ENCODE results near the gene HIVEP3. TPM values are rescaled to one million over a fixed set of nuclear protein-coding genes. Genes with fewer than 3 reads are reported as not detected.
A peak's percentile ranks its signal among the peaks of the same experiment; 100 is the strongest.

HIVEP3 gene
- total RNA-seq, 4 donors from 2014 or later = 4.6 to 8.3 (median 6.5) TPM

DNA sequence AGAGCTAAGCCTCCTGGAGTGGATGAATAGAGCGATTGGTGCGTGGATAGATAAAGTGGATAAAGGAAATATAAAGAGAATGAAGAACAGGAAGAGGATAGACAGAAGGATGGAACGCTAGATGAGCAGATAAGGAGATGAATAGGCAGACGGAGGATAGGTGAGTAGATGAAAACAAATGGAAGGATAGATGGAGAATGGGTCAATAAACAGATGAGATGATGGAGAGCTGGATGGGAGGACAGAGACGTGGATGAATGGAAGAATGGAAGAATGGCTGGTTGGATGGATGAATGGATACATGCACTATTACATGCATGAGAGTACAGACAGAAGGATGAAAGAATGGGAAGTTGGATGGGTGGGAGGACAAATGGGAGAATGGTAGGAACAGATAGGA is 399.1 kb downstream of the HIVEP3 start:
- Histone ChIP-seq H3K27ac (no peak overlapping the region), H3K27me3 (no peaks in the 10 kb centered on the region), H3K36me3 (no peaks in the 10 kb centered on the region), H3K9me3 (no peaks in the 10 kb centered on the region), H3K4me1 (peaks cover 3 to 17% (median 9%) of the 10 kb centered on the region in 4 donors), H3K4me3 (no peak overlapping the region)
- DNase-seq = no peak
- TF ChIP-seq CTCF (IDR thresholded peaks at IDR 0.05) = no peak
- no peak for TF ChIP-seq POLR2A (IDR thresholded peaks at IDR 0.05)

- Histone ChIP-seq H3K4me1 (peaks cover 6 to 20% (median 9%) of the 10 kb centered on the region in 4 donors), H3K4me3 (no peak overlapping the region), H3K27ac (no peak overlapping the region), H3K36me3 (no peaks in the 10 kb centered on the region), H3K27me3 (no peaks in the 10 kb centered on the region), H3K9me3 (no peaks in the 10 kb centered on the region)
- TF ChIP-seq POLR2A (IDR thresholded peaks at IDR 0.05) (no peak), CTCF (IDR thresholded peaks at IDR 0.05) (no peak)
- no peak for DNase-seq
Measured at GRCh38 chr1:41518471-41518870, 400.3 kb downstream of the HIVEP3 start.

GRCh38 chr1:41517062-41517438 is 401.7 kb downstream of the HIVEP3 start:
- H3K36me3 ChIP-seq = no peaks in the 10 kb centered on the region
- TF ChIP-seq POLR2A (IDR thresholded peaks at IDR 0.05) (no peak), CTCF (IDR thresholded peaks at IDR 0.05) (no peak)
- H3K4me3 ChIP-seq = no peak overlapping the region
- no peak overlapping the region for H3K27ac ChIP-seq
- DNase-seq = no peak
- H3K27me3 ChIP-seq = no peaks in the 10 kb centered on the region
- H3K4me1 ChIP-seq = peaks cover 6 to 20% (median 9%) of the 10 kb centered on the region in 4 donors
- no peaks in the 10 kb centered on the region for H3K9me3 ChIP-seq

- peak in 5 of 6 experiments; percentile 75 to 95 (median 90) for TF ChIP-seq CTCF (IDR thresholded peaks at IDR 0.05)
- no peak for TF ChIP-seq POLR2A (IDR thresholded peaks at IDR 0.05)
- H3K36me3 ChIP-seq = no peaks in the 10 kb centered on the region
- H3K27ac ChIP-seq = peak overlapping the region in 3 of 4 donors; percentile 25 to 92 (median 67)
- peaks cover 6 to 20% (median 9%) of the 10 kb centered on the region in 4 donors for H3K4me1 ChIP-seq
- H3K27me3 ChIP-seq = no peaks in the 10 kb centered on the region
- peak overlapping the region; percentile 21 to 47 (median 41) for H3K4me3 ChIP-seq
- no peaks in the 10 kb centered on the region for H3K9me3 ChIP-seq
- DNase-seq = peak; percentile 56 to 95 (median 93)
Measured at GRCh38 chr1:41516168-41517061, 402.3 kb downstream of the HIVEP3 start.

DNA sequence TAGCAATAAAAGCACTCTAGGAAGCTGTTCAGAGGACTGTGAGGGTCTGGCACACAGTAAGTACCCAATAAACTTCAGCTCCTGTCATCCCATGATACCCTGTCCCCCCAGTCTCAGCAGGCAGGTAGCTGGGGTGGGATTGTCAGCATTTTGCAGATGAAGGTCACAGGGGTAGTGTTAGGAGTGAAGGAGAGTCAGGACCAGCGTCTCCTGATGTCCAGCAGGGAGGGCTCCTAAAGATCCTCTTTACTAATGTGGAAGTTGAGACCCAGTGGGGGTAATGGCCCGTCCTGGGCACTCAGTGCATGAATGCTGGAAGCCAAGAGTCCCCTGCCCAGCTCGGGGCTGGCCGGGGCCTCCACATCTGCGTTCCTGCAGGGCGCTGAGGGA is 402.9 kb downstream of the HIVEP3 start:
- H3K27me3 ChIP-seq = no peaks in the 10 kb centered on the region
- H3K9me3 ChIP-seq = no peaks in the 10 kb centered on the region
- no peak for TF ChIP-seq POLR2A (IDR thresholded peaks at IDR 0.05)
- TF ChIP-seq CTCF (IDR thresholded peaks at IDR 0.05) = no peak
- no peak overlapping the region for H3K4me3 ChIP-seq
- peak overlapping the region in 3 of 4 donors; percentile 37 to 92 (median 67) for H3K27ac ChIP-seq
- H3K4me1 ChIP-seq = peaks cover 6 to 20% (median 9%) of the 10 kb centered on the region in 4 donors
- no peaks in the 10 kb centered on the region for H3K36me3 ChIP-seq
- DNase-seq = no peak
